Effector CD8-positive, alpha-beta T cell (primary cell): ENCODE data around the gene KIF21B.
"Not testable (repeated sequence)": the region's sequence is repeated elsewhere in the genome, so short reads cannot be mapped to it uniquely, and the experiment has no call there.

ENCODE experiments used
- DNase-seq: peaks from one replicate; lab custom pipeline; 2025; lab: John Stamatoyannopoulos, UW

Gene KIF21B

GRCh38 chr1:200949626-200950025 is 73.9 kb downstream of the KIF21B start:
- no peak for DNase-seq

DNA sequence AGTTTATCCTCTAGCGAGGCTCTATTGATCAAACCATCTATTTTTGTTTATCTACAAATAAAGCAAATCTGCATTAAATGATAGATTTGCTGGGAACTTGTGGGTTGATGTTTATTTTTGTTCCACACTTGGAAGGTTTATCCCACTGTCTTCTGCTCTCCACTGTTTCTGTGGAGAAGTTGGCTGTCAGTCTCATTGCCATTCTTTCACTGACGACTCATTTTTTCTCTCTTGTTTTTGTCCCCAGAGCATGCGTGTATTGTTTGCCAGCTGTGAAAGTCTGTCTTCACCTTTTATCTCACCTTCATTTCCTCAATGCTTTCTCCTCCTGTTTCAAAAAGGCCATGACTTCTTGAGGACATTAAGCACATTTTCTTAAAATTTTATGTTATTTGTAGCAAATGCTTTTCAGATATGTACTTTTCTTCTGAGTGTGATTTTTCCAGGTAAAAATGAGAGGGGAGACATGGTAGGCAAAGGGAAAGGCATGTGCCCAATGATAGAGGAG is 76.4 kb downstream of the KIF21B start:
- no peak for DNase-seq

DNA sequence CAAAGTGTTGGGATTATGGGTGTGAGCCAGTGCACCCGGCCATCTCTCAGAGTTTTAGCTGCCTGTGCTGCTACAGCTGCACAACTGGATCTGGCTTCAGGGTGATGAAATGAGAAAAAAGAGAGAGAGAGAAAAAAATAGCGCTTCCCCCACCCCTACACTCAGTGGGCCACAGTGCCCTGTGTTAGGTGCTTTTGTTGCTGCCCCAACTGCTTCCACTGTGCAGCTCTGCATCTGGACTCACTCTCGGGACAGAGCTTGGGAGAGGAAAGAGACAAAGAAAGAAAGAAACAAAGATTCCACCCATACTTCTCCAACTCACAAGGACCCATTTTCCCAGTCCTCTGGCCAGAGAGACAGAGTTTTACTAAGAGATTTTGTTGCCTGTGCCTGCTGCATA is 78.4 kb downstream of the KIF21B start:
- DNase-seq = no peak

DNA sequence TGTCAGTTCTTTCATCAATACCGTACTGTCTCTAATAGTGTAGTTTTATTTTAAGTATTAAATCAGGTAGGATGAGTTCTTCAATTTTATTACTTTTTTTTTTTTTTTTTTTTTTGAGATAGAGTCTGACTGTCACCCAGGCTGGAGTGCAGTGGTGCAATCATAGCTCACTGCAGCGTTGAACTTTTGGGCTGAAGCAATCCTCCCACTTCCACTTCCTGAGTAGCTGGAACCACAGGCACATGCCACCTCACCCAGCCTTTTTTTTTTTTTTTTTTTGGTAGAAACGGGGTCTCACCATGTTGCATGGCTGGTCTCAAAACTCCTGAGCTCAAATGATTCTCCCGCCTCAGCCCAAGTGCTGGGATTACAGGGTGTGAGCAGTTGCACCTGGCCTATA is 84.6 kb downstream of the KIF21B start:
- DNase-seq = no peak

GRCh38 chr1:200935286-200935962 is 88.1 kb downstream of the KIF21B start:
- DNase-seq = not testable (repeated sequence)

GRCh38 chr1:200934676-200935245 is 88.8 kb downstream of the KIF21B start:
- DNase-seq = no peak

- no peak for DNase-seq
These were observed 91.7 kb downstream of the KIF21B start for GRCh38 chr1:200931776-200932175.

GRCh38 chr1:200930285-200930684 is 93.2 kb downstream of the KIF21B start:
- not testable (repeated sequence) for DNase-seq

- DNase-seq = no peak
These were observed 93.8 kb downstream of the KIF21B start for GRCh38 chr1:200929530-200930278.

DNA sequence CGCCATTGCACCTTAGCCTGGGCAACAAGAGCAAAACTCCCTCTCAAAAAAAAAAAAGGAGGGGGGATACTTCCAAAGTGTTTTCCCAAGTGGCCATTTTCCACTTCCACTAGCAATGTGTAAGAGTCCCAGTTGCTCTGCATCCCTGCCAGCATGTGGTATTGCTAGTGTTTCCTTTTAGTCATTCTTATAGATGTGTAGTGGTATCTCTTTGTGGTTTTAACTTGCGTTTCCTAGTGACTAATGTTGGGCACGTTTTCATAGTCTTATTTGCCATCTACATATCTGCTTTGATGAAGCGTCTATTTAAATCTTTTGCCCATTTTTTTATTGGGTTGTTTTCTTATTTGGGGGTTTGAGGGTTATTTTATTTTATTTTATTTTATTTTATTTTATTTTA is 97.7 kb downstream of the KIF21B start:
- DNase-seq = no peak

GRCh38 chr1:200923601-200924000 is 99.9 kb downstream of the KIF21B start:
- no peak for DNase-seq

DNA sequence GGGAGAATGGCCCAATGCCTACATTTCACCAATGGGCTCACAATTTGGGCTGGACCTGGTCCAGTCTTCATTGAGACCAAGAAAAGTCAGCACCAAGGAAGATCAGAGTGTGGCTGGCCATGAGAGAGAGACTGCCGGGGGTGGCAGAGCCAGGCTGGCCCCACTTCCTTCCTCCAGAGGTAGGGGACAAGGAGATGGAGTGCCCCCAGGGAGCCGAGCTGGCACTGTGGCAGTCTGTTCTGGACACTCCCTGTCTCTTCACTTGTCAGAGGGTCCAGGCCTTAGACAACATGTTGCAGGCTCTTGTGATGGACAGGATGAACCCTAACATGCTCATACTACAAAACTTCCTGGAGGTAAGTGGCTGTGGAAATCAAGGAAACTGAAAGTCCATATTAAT is 101.1 kb downstream of the KIF21B start:
- no peak for DNase-seq

- DNase-seq = no peak
These were observed 101.9 kb downstream of the KIF21B start for GRCh38 chr1:200921571-200922110.
